ENCODE results near the gene STON1.

GRCh38 chr2:48525269-48525943 is 4.5 kb upstream of the STON1 start:
- TF ChIP-seq GATA3 (IDR thresholded peaks at IDR 0.05; ENCODE audit: low read depth, low read length) (no peak), GATA2 (IDR thresholded peaks at IDR 0.05; ENCODE audit: low read depth, low read length) (no peak)
